Activated effector memory CD4-positive, alpha-beta T cell treated with anti-CD3 and anti-CD28 coated beads, Interleukin-2, amount 50 U/mL, for 16 hours (primary cell): Measurements from ENCODE around the gene F7.
"Not testable (repeated sequence)": the region's sequence is repeated elsewhere in the genome, so short reads cannot be mapped to it uniquely, and the experiment has no call there.

Experiments
- DNase-seq: peaks from one replicate; pipeline ENCODE4 v3.0.0-alpha.2; 2020

F7 gene

GRCh38 chr13:113073942-113074341 lies 31.6 kb upstream of the F7 start:
- no peak for DNase-seq

DNA sequence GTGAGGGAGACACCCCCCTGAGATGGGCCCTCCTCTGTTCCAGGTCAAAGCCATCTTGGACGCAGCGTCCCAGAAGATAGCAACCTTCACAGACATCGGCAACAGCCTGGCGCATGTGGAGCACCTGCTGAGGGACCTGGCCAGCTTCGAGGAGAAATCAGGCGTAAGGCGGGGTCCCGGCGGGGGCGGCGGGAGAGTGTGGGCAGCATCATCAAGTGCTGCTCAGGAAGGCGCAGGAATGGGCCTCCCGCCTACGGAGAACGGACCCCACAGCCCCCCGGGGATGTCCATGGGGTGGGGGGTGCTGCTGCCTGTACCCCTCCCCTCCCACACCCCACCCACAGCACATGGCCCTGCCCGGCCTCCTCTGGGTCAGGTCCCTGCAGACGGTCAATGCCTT lies 31.2 kb upstream of the F7 start:
- no peak for DNase-seq

- DNase-seq: no peak
Measured at GRCh38 chr13:113074876-113075275, 30.7 kb upstream of the F7 start.

DNA sequence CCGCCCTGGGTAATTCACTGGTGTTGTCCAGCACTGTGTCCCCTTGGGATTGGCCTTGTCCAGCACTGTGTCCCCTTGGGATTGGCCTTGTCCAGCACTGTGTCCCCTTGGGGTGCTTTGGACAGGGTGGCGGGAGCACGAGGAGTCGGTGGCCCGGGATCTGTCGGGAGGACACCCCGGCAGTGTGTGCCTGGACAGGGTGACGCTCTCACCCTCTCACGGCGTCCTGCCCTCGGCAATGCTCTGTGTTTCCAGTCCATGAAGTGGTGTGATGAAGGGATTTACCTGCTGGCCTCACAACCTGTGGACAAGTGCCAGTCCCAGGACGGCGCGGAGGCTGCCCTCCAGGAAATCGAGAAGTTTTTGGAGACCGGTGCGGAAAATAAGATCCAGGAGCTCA lies 29.9 kb upstream of the F7 start:
- DNase-seq: no peak

DNA sequence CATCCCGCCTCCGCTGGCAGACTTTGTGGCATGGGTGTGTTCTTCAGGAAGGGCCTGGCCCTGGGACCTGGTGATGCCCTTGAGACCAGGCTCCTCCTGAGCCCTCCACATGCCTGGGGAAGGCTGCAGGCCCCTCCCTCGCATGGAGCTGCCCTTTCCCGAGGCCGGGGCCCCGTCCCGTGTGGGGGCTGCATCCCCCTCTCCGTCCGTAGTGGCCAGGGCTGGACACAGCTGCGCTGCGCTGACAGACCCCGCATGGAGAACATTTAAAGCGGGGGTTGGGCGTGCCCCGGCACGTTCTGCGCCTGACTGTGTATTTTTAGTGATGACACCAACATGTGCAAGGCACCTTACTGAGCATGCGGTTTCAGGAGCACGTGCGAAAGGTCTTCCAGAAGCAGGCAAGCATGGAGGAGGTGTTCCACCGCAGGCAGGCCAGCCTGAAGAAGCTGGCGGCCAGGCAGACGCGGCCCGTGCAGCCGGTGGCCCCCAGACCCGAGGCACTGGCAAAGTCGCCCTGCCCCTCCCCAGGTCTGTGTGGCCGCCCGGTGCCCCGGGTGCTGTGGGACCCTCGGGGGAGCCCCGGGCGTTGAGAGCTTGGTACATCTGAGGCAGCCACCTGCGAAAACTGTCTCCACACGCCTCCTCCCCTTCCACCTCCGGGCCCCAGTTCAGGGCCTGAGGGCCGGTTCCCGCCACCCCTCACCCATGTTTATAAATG lies 28.8 kb upstream of the F7 start:
- no peak for DNase-seq

GRCh38 chr13:113077566-113077952 lies 28.0 kb upstream of the F7 start:
- DNase-seq: no peak

GRCh38 chr13:113077953-113078901 lies 27.4 kb upstream of the F7 start:
- no peak for DNase-seq

- no peak for DNase-seq
Measured at GRCh38 chr13:113078902-113079780, 26.4 kb upstream of the F7 start.

- not testable (repeated sequence) for DNase-seq
Measured at GRCh38 chr13:113079781-113080080, 25.9 kb upstream of the F7 start.

DNA sequence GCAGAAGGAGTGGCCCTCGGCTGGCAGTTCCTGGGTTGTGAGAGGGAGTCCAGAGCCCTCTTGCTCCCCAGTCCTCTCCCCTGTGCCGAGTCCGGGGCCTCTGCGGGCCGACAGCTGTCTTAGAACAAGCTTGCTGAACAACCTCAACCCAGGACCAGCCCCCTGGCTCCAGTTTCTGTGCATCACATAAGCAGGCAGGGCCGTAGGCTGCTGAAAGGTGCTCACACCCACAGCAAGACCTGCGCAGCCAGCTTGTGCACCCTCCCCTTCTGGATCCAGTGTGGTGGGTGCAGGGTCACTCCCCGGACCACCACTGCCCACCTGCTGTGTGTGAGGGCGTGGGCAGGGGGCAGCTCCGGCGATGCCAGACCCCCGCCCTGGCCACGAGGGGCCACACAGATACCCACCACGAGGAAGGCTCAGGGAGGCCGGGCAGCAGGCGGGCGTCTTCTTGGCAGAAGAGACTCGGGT lies 25.2 kb upstream of the F7 start:
- DNase-seq: no peak

DNA sequence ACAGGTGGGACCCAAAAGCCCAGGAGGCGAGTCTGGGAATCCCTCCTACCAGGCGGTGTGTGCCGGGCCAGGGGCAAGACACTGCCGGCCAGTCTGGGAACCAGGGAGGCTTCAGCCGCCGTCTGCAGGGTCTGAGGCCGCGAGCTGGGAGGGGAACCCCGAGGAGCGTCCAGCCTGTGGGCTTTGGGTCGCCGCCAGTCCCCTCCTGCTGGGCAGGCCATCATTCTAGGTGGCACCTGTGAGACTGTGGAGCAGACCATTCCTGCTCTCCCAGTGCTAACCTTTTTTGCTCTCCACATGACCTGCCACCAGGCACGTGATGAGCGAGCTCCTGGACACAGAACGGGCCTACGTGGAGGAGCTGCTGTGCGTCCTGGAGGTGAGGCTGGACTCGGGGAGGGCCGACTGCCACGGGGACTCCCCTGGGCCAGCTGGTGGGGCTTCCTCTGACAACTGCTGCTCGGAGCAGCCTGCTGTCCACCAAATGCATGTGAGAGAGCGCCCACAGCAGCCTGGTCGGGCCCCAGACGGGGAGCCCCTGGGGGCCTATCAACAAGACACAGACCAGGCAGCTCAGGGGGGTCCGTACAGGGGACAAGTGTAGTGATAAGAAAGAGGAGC lies 24.6 kb upstream of the F7 start:
- DNase-seq: no peak

- no peak for DNase-seq
Measured at GRCh38 chr13:113082198-113083021, 23.2 kb upstream of the F7 start.

DNA sequence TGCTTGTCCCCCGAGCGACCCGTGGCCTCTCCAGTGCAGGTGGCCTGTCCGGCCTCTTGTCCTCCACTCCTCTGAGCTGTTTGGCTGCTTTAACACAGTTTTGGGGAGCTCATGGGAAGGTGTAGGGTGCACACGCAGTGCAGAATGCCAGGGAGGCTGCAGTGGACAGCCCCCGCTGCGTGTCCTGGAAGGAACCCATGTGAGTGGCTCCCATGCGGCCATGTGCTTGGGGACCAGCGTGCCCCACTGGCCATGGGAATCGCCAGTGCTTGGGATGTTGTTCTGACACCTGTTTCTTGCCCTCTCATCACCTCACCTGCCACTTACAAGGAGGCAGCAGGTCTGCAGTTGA lies 22.6 kb upstream of the F7 start:
- DNase-seq: no peak

- no peak for DNase-seq
Measured at GRCh38 chr13:113083402-113084061, 22.1 kb upstream of the F7 start.

DNA sequence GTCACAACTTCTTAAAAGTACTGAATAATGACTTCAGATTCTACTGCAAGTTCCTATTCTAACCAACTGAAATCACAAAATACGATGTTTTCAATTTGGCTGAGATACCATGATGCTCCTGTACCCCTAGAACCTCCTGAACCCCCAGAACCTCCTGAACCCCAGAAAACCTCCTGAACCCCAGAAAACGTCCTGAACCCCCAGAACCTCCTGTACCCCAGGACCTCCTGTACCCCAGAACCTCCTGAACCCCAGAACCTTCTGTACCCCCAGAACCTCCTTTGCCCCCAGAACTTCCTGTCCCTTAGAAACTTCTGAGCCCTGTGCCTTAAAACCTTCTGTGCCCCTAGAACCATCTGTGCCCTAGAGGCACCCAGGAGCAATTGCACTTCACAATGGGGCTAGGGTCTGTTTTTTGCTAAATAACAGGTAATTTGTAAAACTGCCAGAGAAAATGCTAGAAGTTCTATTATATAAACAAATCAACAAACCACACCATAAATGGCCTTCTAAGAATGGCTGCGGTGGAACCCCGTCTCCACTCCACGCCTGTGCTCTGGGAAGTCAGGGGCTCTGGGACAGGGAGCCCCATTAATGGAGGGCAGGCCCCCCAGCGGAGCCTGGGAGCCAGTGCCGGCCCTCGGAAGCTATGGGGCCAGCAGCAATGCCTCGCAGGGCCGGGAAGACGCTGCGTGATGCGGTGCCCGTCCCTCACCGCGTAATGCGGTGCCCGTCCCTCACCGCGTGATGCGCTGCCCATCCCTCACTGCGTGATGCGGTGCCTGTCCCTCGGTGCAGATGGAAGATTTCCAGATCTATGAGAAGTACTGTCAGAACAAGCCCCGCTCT lies 21.3 kb upstream of the F7 start:
- DNase-seq: no peak

DNA sequence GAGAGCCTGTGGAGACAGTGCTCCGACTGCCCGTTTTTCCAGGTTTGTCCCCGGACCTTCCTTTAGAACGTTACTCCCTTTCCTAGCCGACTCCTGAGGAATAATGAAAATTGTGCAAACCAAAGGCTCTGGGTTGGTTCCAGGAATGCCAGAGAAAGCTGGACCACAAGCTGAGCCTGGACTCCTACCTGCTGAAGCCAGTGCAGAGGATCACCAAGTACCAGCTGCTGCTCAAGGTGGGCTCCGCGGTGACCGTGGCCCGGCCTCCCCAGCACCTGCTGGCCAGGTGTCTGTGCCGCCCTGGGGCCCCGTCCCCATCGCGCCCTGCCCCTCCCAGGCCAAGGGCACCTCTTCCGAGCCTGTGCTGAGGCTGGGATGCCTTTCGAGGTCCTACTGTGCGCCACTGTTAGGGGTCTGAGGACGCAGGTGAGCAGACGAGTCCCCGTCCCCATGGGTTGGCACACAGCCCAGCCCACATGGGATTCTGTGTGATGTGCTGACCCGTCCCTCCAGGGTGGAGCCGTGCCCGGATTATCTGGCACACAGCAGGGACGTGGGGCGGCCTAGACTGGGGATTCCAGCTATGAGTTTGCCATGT lies 20.5 kb upstream of the F7 start:
- no peak for DNase-seq

DNA sequence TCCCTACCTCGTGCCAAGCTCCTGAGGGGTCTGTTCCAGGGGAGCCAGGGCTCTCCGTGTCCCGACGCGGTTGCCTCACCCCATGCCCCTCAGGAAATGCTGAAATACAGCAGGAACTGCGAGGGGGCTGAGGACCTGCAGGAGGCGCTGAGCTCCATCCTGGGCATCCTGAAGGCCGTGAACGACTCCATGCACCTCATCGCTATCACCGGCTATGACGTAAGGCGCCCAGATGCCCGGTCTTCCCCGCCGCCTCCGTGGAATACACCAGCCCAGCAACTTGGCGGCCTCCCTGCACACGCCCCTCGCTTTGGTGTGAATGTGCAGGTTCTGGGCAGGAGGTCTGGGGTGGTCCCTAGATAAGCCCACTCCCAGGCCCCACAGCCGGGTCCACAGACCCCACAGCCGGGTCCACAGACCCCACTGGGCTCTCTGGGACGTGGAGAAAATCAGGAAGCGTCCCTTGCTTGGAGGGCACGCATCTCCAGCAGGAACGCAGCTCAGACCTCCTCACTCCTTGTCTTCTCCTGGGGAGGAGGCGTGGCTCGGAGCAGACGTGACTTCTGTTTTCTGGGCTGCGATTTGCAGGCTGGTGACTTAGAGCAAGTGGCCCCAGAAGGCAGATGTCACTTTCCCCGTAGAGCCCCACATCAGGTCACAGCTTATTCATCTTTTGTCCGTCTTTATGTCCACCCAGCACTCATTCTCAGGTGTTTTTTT lies 19.4 kb upstream of the F7 start:
- DNase-seq: no peak

- DNase-seq: no peak
Measured at GRCh38 chr13:113086991-113087922, 18.3 kb upstream of the F7 start.
